H1 (cell line): ENCODE results near the gene CCDC184. TPM values are rescaled to one million over a fixed set of nuclear protein-coding genes. Genes with fewer than 3 reads are reported as not detected.

Source experiments
- CTCF ChIA-PET: fragments of 300-600 bp; sonication (Branson Sonifier 250); formaldehyde crosslinking; loops from one replicate; lab custom pipeline; 2021; ENCODE audit not compliant: partially characterized antibody; lab: Charles Lee
- POLR2A ChIA-PET: fragments of 300-600 bp; sonication (Branson Sonifier 250); formaldehyde crosslinking; loops from one replicate; lab custom pipeline; 2021; ENCODE audit warnings: inconsistent platforms; ENCODE audit not compliant: partially characterized antibody; lab: Charles Lee
- DNase-seq, 2 experiments: peaks; one replicate each; pipeline versions ENCODE4 v3.0.0 to v3.0.0-alpha.2; 2010 to 2022; ENCODE audit warnings: low spot score in 2 of 2, low read depth in 1 of 2, mixed read lengths in 1 of 2
- FAIRE-seq: peaks from 2 replicates; lab custom pipeline; 2011; peaks lifted over from hg19 to GRCh38; lab: Jason Lieb, UNC
- H2AFZ ChIP-seq: 2 replicates; pipeline ENCODE4 v1.8.1; 2012; ENCODE audit warnings: low read length, inconsistent platforms
- H2AK5ac ChIP-seq: 2 replicates; pipeline ENCODE4 v1.6.1; 2013; ENCODE audit warnings: low read depth, low read length
- H2BK120ac ChIP-seq: replicated peaks from 2 replicates; pipeline ENCODE3; 2013; ENCODE audit warnings: low read depth, low read length, inconsistent platforms
- H2BK12ac ChIP-seq: 2 replicates; pipeline ENCODE4 v1.6.1; 2013; ENCODE audit warnings: low read depth, low read length
- H2BK15ac ChIP-seq: 2 replicates; pipeline ENCODE4 v1.6.1; 2013; ENCODE audit warnings: low read length
- H2BK20ac ChIP-seq: 2 replicates; pipeline ENCODE4 v1.6.1; 2013; ENCODE audit warnings: low read length
- H2BK5ac ChIP-seq: 2 replicates; pipeline ENCODE4 v1.6.1; 2013; ENCODE audit warnings: low read depth, low read length
- H3K14ac ChIP-seq: 2 replicates; pipeline ENCODE4 v1.6.1; 2013; ENCODE audit warnings: inconsistent platforms; ENCODE audit not compliant: insufficient read length
- H3K18ac ChIP-seq: 2 replicates; pipeline ENCODE4 v1.6.1; 2013; ENCODE audit warnings: low read length; ENCODE audit errors: extremely low read depth
- H3K23ac ChIP-seq: 2 replicates; pipeline ENCODE4 v1.6.1; 2013; ENCODE audit warnings: inconsistent platforms; ENCODE audit not compliant: insufficient read length
- H3K23me2 ChIP-seq: 2 replicates; pipeline ENCODE4 v1.6.1; 2013; ENCODE audit warnings: low read depth, low read length
- H3K27ac ChIP-seq: 2 replicates; pipeline ENCODE4 v1.6.1; 2011; ENCODE audit warnings: low read depth, low read length, inconsistent platforms
- H3K27me3 ChIP-seq, 4 experiments: replicated peaks in 1 of 4; 1 replicate in 1 of 4; 2 replicates in 3 of 4; pipeline versions ENCODE4 v1.6.1 to v1.8.1; 2011 to 2013; ENCODE audit warnings: low read length in 3 of 4, mild to moderate bottlenecking in 3 of 4, inconsistent platforms in 2 of 4, mixed read lengths in 2 of 4, moderate library complexity in 1 of 4; ENCODE audit not compliant: control insufficient read depth in 3 of 4, insufficient read depth in 3 of 4; ENCODE audit errors: extremely low read depth in 1 of 4
- H3K36me3 ChIP-seq, 4 experiments: 2 replicates each; pipeline versions ENCODE4 v1.6.1 to v1.8.1; 2011 to 2013; ENCODE audit warnings: mild to moderate bottlenecking in 4 of 4, low read length in 3 of 4, moderate library complexity in 2 of 4, control low read depth in 1 of 4, inconsistent platforms in 1 of 4; ENCODE audit not compliant: insufficient read depth in 4 of 4, control insufficient read depth in 2 of 4
- H3K4ac ChIP-seq: replicated peaks from 2 replicates; pipeline ENCODE3; 2013; ENCODE audit warnings: low read length, low read depth, mixed read lengths, inconsistent platforms; ENCODE audit not compliant: insufficient read length
- H3K4me1 ChIP-seq, 4 experiments: replicated peaks in 1 of 4; 1 replicate in 1 of 4; 2 replicates in 3 of 4; pipeline versions ENCODE4 v1.6.1 to v1.8.1; 2011 to 2013; ENCODE audit warnings: low read length in 3 of 4, inconsistent platforms in 2 of 4, mixed read lengths in 1 of 4; ENCODE audit not compliant: insufficient read depth in 4 of 4, control insufficient read depth in 3 of 4
- H3K4me2 ChIP-seq, 2 experiments: 2 replicates each; pipeline versions ENCODE4 v1.6.1 to v1.8.1; 2011 to 2013; ENCODE audit warnings: low read depth in 2 of 2, low read length in 2 of 2, control low read depth in 1 of 2, inconsistent platforms in 1 of 2, mild to moderate bottlenecking in 1 of 2; ENCODE audit not compliant: insufficient read depth in 1 of 2
- H3K4me3 ChIP-seq, 4 experiments: fragments of 200-600, 300-600 bp in 1 of 4; sonication (generic), shearing (Covaris generic), sonication (Bioruptor Twin) in 1 of 4; 2 replicates each; pipeline versions ENCODE4 v1.5.1 to v1.8.1; 2011 to 2016; ENCODE audit warnings: low read length in 4 of 4, low read depth in 3 of 4, control low read depth in 2 of 4, inconsistent platforms in 2 of 4, mild to moderate bottlenecking in 2 of 4, mixed read lengths in 1 of 4, moderate library complexity in 1 of 4; ENCODE audit not compliant: insufficient read depth in 2 of 4; ENCODE audit errors: extremely low read depth in 1 of 4
- H3K56ac ChIP-seq: replicated peaks from 2 replicates; pipeline ENCODE3; 2013; ENCODE audit warnings: low read depth, mild to moderate bottlenecking, mixed read lengths, low read length, inconsistent platforms; ENCODE audit not compliant: insufficient read length
- H3K79me1 ChIP-seq: 2 replicates; pipeline ENCODE4 v1.6.1; 2013; ENCODE audit warnings: low read depth, low read length, control low read depth
- H3K79me2 ChIP-seq, 2 experiments: 2 replicates each; pipeline versions ENCODE4 v1.6.1 to v1.8.1; 2012 to 2013; ENCODE audit warnings: low read length in 2 of 2, mild to moderate bottlenecking in 2 of 2, inconsistent platforms in 1 of 2; ENCODE audit not compliant: insufficient read depth in 2 of 2, control insufficient read depth in 1 of 2
- H3K9ac ChIP-seq, 4 experiments: replicated peaks in 1 of 4; 1 replicate in 1 of 4; 2 replicates in 3 of 4; pipeline versions ENCODE4 v1.6.1 to v1.8.1; 2011 to 2013; ENCODE audit warnings: low read depth in 3 of 4, low read length in 3 of 4, control low read depth in 2 of 4, mild to moderate bottlenecking in 2 of 4, moderate library complexity in 2 of 4, inconsistent platforms in 1 of 4; ENCODE audit errors: extremely low read depth in 1 of 4
- H3K9me3 ChIP-seq, 2 experiments: 2 replicates each; pipeline versions ENCODE4 v1.6.1 to v1.8.1; 2012 to 2013; ENCODE audit warnings: mild to moderate bottlenecking in 2 of 2, moderate library complexity in 2 of 2, control low read depth in 1 of 2, inconsistent platforms in 1 of 2, low read depth in 1 of 2, low read length in 1 of 2, mixed read lengths in 1 of 2; ENCODE audit not compliant: insufficient read depth in 2 of 2
- H4K20me1 ChIP-seq, 2 experiments: replicated peaks in 1 of 2; 2 replicates each; pipeline versions ENCODE3 to v1.8.1; 2011 to 2013; ENCODE audit warnings: inconsistent platforms in 2 of 2, low read length in 2 of 2, mild to moderate bottlenecking in 1 of 2; ENCODE audit not compliant: insufficient read depth in 2 of 2, control insufficient read depth in 1 of 2
- H4K5ac ChIP-seq: 2 replicates; pipeline ENCODE4 v1.6.1; 2013; ENCODE audit warnings: low read length, low read depth, mixed read lengths, inconsistent platforms; ENCODE audit not compliant: insufficient read length
- H4K8ac ChIP-seq: 2 replicates; pipeline ENCODE4 v1.8.0; 2013; ENCODE audit warnings: mild to moderate bottlenecking, moderate library complexity, low read length, inconsistent platforms; ENCODE audit not compliant: insufficient read depth; ENCODE audit errors: extremely low read depth
- H4K91ac ChIP-seq: replicated peaks from 2 replicates; pipeline ENCODE3; 2013; ENCODE audit warnings: low read length, mixed read lengths, inconsistent platforms; ENCODE audit not compliant: insufficient read length
- ATF3 ChIP-seq: IDR thresholded peaks from 2 replicates; pipeline ENCODE4 v1.6.1; 2011; ENCODE audit warnings: low read depth, mild to moderate bottlenecking, low read length; ENCODE audit not compliant: insufficient read depth
- E2F6 ChIP-seq: IDR thresholded peaks from 2 replicates; pipeline ENCODE4 v1.6.1; 2012; ENCODE audit warnings: inconsistent platforms
- EGR1 ChIP-seq: IDR thresholded peaks from 2 replicates; pipeline ENCODE4 v1.6.1; 2011; ENCODE audit warnings: low read depth, low read length, borderline replicate concordance
- NRF1 ChIP-seq: IDR thresholded peaks from 2 replicates; pipeline ENCODE4 v1.6.1; 2011; ENCODE audit warnings: mild to moderate bottlenecking, low read depth, low read length, improper control_type of control experiment
- POU5F1 ChIP-seq: IDR thresholded peaks from 2 replicates; pipeline ENCODE4 v1.6.1; 2011; ENCODE audit warnings: low read depth, mild to moderate bottlenecking, low read length, moderate library complexity
- RAD21 ChIP-seq, 2 experiments: IDR thresholded peaks in 1 of 2; conservative IDR thresholded peaks in 1 of 2; 2 replicates each; pipeline ENCODE4 v1.6.1; 2011; ENCODE audit warnings: low read depth in 2 of 2, low read length in 2 of 2, improper control_type of control experiment in 1 of 2, inconsistent platforms in 1 of 2, mild to moderate bottlenecking in 1 of 2, moderate library complexity in 1 of 2
- SAP30 ChIP-seq: fragments of 300-600 bp; sonication (generic); IDR thresholded peaks from 2 replicates; pipeline ENCODE4 v1.7.1; 2012; ENCODE audit warnings: low read length, moderate library complexity, mild to moderate bottlenecking, inconsistent platforms; ENCODE audit not compliant: insufficient read depth, insufficient replicate concordance
- SIRT6 ChIP-seq: IDR thresholded peaks from one replicate; pipeline ENCODE4 v1.7.1; 2012; ENCODE audit warnings: low read length, inconsistent platforms
- TAF7 ChIP-seq: optimal IDR thresholded peaks from 2 replicates; pipeline ENCODE3; 2011; ENCODE audit warnings: low read depth, mild to moderate bottlenecking, inconsistent platforms, low read length, moderate library complexity, borderline replicate concordance
- TBP ChIP-seq: IDR thresholded peaks from 2 replicates; pipeline ENCODE4 v1.6.1; 2011; ENCODE audit warnings: low read depth, low read length, improper control_type of control experiment
- WGBS, 2 experiments: shearing (Covaris generic) in 1 of 2; methylation state at CpG; one replicate each; pipeline versions ENCODE4 v1.1.6 to v1.1.7; 2013 to 2015; ENCODE audit warnings: low lambda C conversion rate in 2 of 2, mixed read lengths in 2 of 2, inconsistent platforms in 1 of 2, low coverage in 1 of 2, missing lambda C conversion rate in 1 of 2; ENCODE audit not compliant: insufficient replicate concordance in 2 of 2, insufficient coverage in 1 of 2, insufficient read length in 1 of 2; ENCODE audit errors: extremely low coverage in 1 of 2, missing lambda C conversion rate in 1 of 2; 5-methylcytosine and 5-hydroxymethylcytosine counted together
- polyA plus RNA-seq, 7 experiments: library from polyadenylated mRNA; depleted of rRNA in 3 of 7; stranded (reverse) in 5 of 7; unstranded in 2 of 7; fragments of >200 nt in 5 of 7; fragments of 200-250 nt in 2 of 7; gene quantifications; 1 replicate in 5 of 7; 2 replicates in 1 of 7; 4 replicates in 1 of 7; pipeline versions ENCODE4 v1.2.1 to v1.2.3, GENCODE V29; 2011 to 2013; ENCODE audit warnings: missing spikeins in 2 of 7, mixed read lengths in 2 of 7
- total RNA-seq: library from RNA; stranded (reverse); fragmentation: NEBNext Ultra II Directional; extraction: Animal tissue kit (Norgen Biotek cat#: 25700); gene quantifications from 2 replicates; pipeline ENCODE4 v1.2.1, GENCODE V29; 2021

CCDC184 gene
- total and polyA plus RNA-seq, 2 of the 8 experiments (the other 6 are each of a cell fraction or from before 2014, with no cell fraction given) = 2.2 to 3.0 TPM

GRCh38 chr12:48187916-48188695 lies 4.7 kb downstream of the CCDC184 start:
- no peak overlapping the region for H3K4me2 ChIP-seq
- H4K91ac ChIP-seq = no peak overlapping the region
- no peak overlapping the region; the same call in 1 of the 2 replicates for H2BK15ac ChIP-seq
- H3K27me3 ChIP-seq = peaks cover 8 to 30% (median 21%) of the 10 kb centered on the region in 4 experiments
- WGBS, 2 experiments = 81% methylated on average over 10 of the region's 10 CpGs; no CpG with 5 or more reads in 1 of the 2 experiments
- H2AFZ ChIP-seq = no peak overlapping the region
- H3K4me1 ChIP-seq = peaks cover 2 to 14% (median 8%) of the 10 kb centered on the region in 4 experiments; a peak in 6 of 7 replicates
- H3K23ac ChIP-seq = no peak overlapping the region
- H3K14ac ChIP-seq = no peak overlapping the region
- POLR2A ChIA-PET = interaction anchor here (2.5 to 2.8 kb wide), 2 partner anchors 10 to 12 kb away, joined by 7 to 10 read pairs; no protein-coding TSS in a partner anchor
- H2BK120ac ChIP-seq = no peak overlapping the region
- no peaks in the 10 kb centered on the region for H3K79me2 ChIP-seq
- H4K8ac ChIP-seq = no peak overlapping the region
- H4K5ac ChIP-seq = no peak overlapping the region
- FAIRE-seq (no peak), DNase-seq (no peak)
- CTCF ChIA-PET = interaction anchor here (0.6 to 6.5 kb wide), 14 partner anchors 8 to 372 kb away, joined by 3 to 63 read pairs (median 4); no protein-coding TSS in a partner anchor
- no peak overlapping the region for H3K4ac ChIP-seq
- no peak overlapping the region for H3K18ac ChIP-seq
- H2BK12ac ChIP-seq = no peak overlapping the region; the same call in 1 of the 2 replicates
- H3K9me3 ChIP-seq = no peaks in the 10 kb centered on the region; a peak in 1 of 4 replicates
- H3K36me3 ChIP-seq = no peaks in the 10 kb centered on the region
- H3K23me2 ChIP-seq = peaks cover 11% of the 10 kb centered on the region; the same call in 1 of the 2 replicates
- H3K56ac ChIP-seq = no peak overlapping the region
- H2BK20ac ChIP-seq = no peak overlapping the region
- H2AK5ac ChIP-seq = no peak overlapping the region
- H3K79me1 ChIP-seq = no peaks in the 10 kb centered on the region
- no peaks in the 10 kb centered on the region for H4K20me1 ChIP-seq
- no peak overlapping the region for H3K27ac ChIP-seq
- no peak overlapping the region for H2BK5ac ChIP-seq
- no peak overlapping the region for H3K4me3 ChIP-seq
- H3K9ac ChIP-seq = no peak overlapping the region
- TF ChIP-seq POU5F1 (no peak), RAD21 (IDR thresholded peaks at IDR 0.05 in 1 of 2, conservative IDR thresholded peaks at IDR 0.05 in 1 of 2; ENCODE audit: low read depth in 2 of 2, low read length in 2 of 2) (no peak), SIRT6 (no peak), E2F6 (no peak), NRF1 (no peak), EGR1 (no peak), TBP (no peak), ATF3 (no peak), TAF7 (no peak), SAP30 (no peak)
